Astrocyte (in vitro differentiated cells and primary cell): Measurements from ENCODE around the gene TRMT44. TPM values are rescaled to one million over a fixed set of nuclear protein-coding genes. Genes with fewer than 3 reads are reported as not detected.

Experiments used
- DNase-seq: peaks from one replicate; pipeline ENCODE4 v3.0.0-alpha.2; 2010; ENCODE audit warnings: low read depth
- FAIRE-seq: peaks from 2 replicates; lab custom pipeline; 2011; peaks lifted over from hg19 to GRCh38; lab: Jason Lieb, UNC
- H2AFZ ChIP-seq: 2 replicates; pipeline ENCODE4 v1.6.0; 2012; ENCODE audit warnings: low read depth, low read length, inconsistent platforms
- H3K27ac ChIP-seq: 2 replicates; pipeline ENCODE4 v1.5.1; 2011; ENCODE audit warnings: low read depth, low read length, inconsistent platforms
- H3K27me3 ChIP-seq: 2 replicates; pipeline ENCODE4 v1.6.0; 2011; ENCODE audit warnings: low read length, inconsistent platforms; ENCODE audit not compliant: insufficient read depth
- H3K36me3 ChIP-seq: 2 replicates; pipeline ENCODE4 v1.5.1; 2011; ENCODE audit warnings: low read length, inconsistent platforms; ENCODE audit not compliant: insufficient read depth
- H3K4me1 ChIP-seq: 2 replicates; pipeline ENCODE4 v1.5.1; 2011; ENCODE audit warnings: low read length, inconsistent platforms; ENCODE audit not compliant: insufficient read depth
- H3K4me2 ChIP-seq: 2 replicates; pipeline ENCODE4 v1.6.0; 2012; ENCODE audit warnings: low read length, inconsistent platforms
- H3K4me3 ChIP-seq: 2 replicates; pipeline ENCODE4 v1.5.1; 2011; ENCODE audit warnings: low read depth, mild to moderate bottlenecking, low read length, inconsistent platforms; ENCODE audit not compliant: insufficient read depth
- H3K79me2 ChIP-seq: 2 replicates; pipeline ENCODE4 v1.6.0; 2012; ENCODE audit warnings: mild to moderate bottlenecking, low read length, inconsistent platforms; ENCODE audit not compliant: insufficient read depth
- H3K9ac ChIP-seq: 2 replicates; pipeline ENCODE4 v1.6.0; 2012; ENCODE audit warnings: mild to moderate bottlenecking, low read length, inconsistent platforms
- H3K9me3 ChIP-seq: 2 replicates; pipeline ENCODE4 v1.5.1; 2012; ENCODE audit warnings: low read depth, mild to moderate bottlenecking, low read length, inconsistent platforms; ENCODE audit not compliant: insufficient read depth
- H4K20me1 ChIP-seq: 2 replicates; pipeline ENCODE4 v1.6.0; 2012; ENCODE audit warnings: low read length, inconsistent platforms; ENCODE audit not compliant: insufficient read depth
- H3K27ac Mint-ChIP-seq: one replicate; pipeline ENCODE4 v1.8.0; 2021; ENCODE audit warnings: mild to moderate bottlenecking, mixed read lengths; ENCODE audit not compliant: unreplicated experiment
- H3K27me3 Mint-ChIP-seq: one replicate; pipeline ENCODE4 v1.8.0; 2021; ENCODE audit warnings: low read depth, mixed read lengths; ENCODE audit not compliant: unreplicated experiment
- H3K36me3 Mint-ChIP-seq: one replicate; pipeline ENCODE4 v1.8.0; 2021; ENCODE audit warnings: low read depth, mixed read lengths; ENCODE audit not compliant: unreplicated experiment
- H3K4me1 Mint-ChIP-seq: one replicate; pipeline ENCODE4 v1.8.0; 2021; ENCODE audit warnings: low read depth, mixed read lengths; ENCODE audit not compliant: unreplicated experiment
- H3K4me3 Mint-ChIP-seq: one replicate; pipeline ENCODE4 v1.8.0; 2021; ENCODE audit warnings: mild to moderate bottlenecking, moderate library complexity, mixed read lengths; ENCODE audit not compliant: unreplicated experiment
- H3K9me3 Mint-ChIP-seq: one replicate; pipeline ENCODE4 v1.8.0; 2021; ENCODE audit warnings: mild to moderate bottlenecking, mixed read lengths; ENCODE audit not compliant: unreplicated experiment
- CTCF ChIP-seq: IDR thresholded peaks from 2 replicates; pipeline ENCODE4 v1.5.1; 2011; ENCODE audit warnings: low read depth, mild to moderate bottlenecking, inconsistent platforms, low read length, moderate library complexity; ENCODE audit not compliant: insufficient read depth
- EZH2 ChIP-seq: IDR thresholded peaks from 2 replicates; pipeline ENCODE4 v1.6.1; 2012; ENCODE audit warnings: mild to moderate bottlenecking, low read length, inconsistent platforms; ENCODE audit not compliant: insufficient read depth
- total RNA-seq: library from RNA; stranded (reverse); gene quantifications from 2 replicates; pipeline ENCODE4 v1.2.1, GENCODE V29; 2021

TRMT44 gene
- total RNA-seq, 1 donor from 2014 or later: 18.0 TPM

- H3K27ac Mint-ChIP-seq: no peak overlapping the region
- Histone ChIP-seq H2AFZ (no peak overlapping the region), H3K4me3 (no peak overlapping the region), H4K20me1 (peaks cover 56% of the 10 kb centered on the region), H3K79me2 (no peaks in the 10 kb centered on the region), H3K9ac (no peak overlapping the region), H3K36me3 (peaks cover 2% of the 10 kb centered on the region), H3K27ac (no peak overlapping the region), H3K4me1 (no peaks in the 10 kb centered on the region), H3K27me3 (no peaks in the 10 kb centered on the region), H3K9me3 (no peaks in the 10 kb centered on the region), H3K4me2 (no peak overlapping the region)
- TF ChIP-seq CTCF (no peak), EZH2 (no peak)
- no peaks in the 10 kb centered on the region for H3K27me3 Mint-ChIP-seq
- no peaks in the 10 kb centered on the region for H3K4me1 Mint-ChIP-seq
- no peak for FAIRE-seq
- no peak for DNase-seq
- no peak overlapping the region for H3K4me3 Mint-ChIP-seq
- peaks cover 25% of the 10 kb centered on the region for H3K36me3 Mint-ChIP-seq
- H3K9me3 Mint-ChIP-seq: no peaks in the 10 kb centered on the region
Measured at GRCh38 chr4:8400632-8401325, 39.8 kb upstream of the TRMT44 start.

GRCh38 chr4:8401665-8402064 lies 38.9 kb upstream of the TRMT44 start:
- H3K36me3 ChIP-seq: peaks cover 2% of the 10 kb centered on the region
- no peak overlapping the region for H3K9ac ChIP-seq
- DNase-seq (no peak), FAIRE-seq (no peak)
- no peak overlapping the region for H3K4me3 ChIP-seq
- no peaks in the 10 kb centered on the region for H3K27me3 ChIP-seq
- Mint-ChIP-seq H3K36me3 (peaks cover 28% of the 10 kb centered on the region), H3K4me1 (no peaks in the 10 kb centered on the region), H3K27me3 (no peaks in the 10 kb centered on the region), H3K9me3 (no peaks in the 10 kb centered on the region), H3K27ac (no peak overlapping the region), H3K4me3 (no peak overlapping the region)
- H3K79me2 ChIP-seq: no peaks in the 10 kb centered on the region
- H3K27ac ChIP-seq: no peak overlapping the region
- TF ChIP-seq EZH2 (no peak), CTCF (no peak)
- peaks cover 53% of the 10 kb centered on the region for H4K20me1 ChIP-seq
- no peaks in the 10 kb centered on the region for H3K4me1 ChIP-seq
- no peaks in the 10 kb centered on the region for H3K9me3 ChIP-seq
- no peak overlapping the region for H2AFZ ChIP-seq
- H3K4me2 ChIP-seq: no peak overlapping the region

DNA sequence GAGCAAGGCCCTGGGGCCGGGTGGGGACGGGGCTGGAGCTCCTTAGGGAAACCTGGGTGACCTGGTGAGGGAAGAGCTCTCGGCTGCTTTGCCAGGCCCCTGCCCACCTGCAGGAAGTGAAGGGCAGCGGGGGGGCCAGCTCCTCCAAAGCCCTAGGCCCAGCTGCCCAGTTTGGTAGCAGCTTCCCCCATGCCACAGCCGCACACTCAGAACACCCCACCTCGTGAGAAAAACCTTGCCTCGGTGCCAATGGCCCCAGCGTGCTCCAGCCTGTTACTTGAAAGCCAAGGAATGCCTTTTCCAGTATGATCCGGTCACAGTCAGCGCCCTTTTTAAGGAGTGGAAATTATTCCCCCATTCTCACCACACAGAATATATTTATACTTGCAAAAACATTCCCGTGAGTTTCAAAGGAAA lies 38.4 kb upstream of the TRMT44 start:
- Mint-ChIP-seq H3K4me3 (no peak overlapping the region), H3K4me1 (no peaks in the 10 kb centered on the region), H3K27ac (peak overlapping the region; percentile 62), H3K36me3 (peaks cover 26% of the 10 kb centered on the region), H3K9me3 (no peaks in the 10 kb centered on the region), H3K27me3 (no peaks in the 10 kb centered on the region)
- peaks cover 47% of the 10 kb centered on the region for H4K20me1 ChIP-seq
- no peaks in the 10 kb centered on the region for H3K79me2 ChIP-seq
- no peak for FAIRE-seq
- H3K27ac ChIP-seq: no peak overlapping the region
- H2AFZ ChIP-seq: no peak overlapping the region
- H3K9me3 ChIP-seq: no peaks in the 10 kb centered on the region
- no peak overlapping the region for H3K9ac ChIP-seq
- no peaks in the 10 kb centered on the region for H3K4me1 ChIP-seq
- no peak for TF ChIP-seq EZH2
- no peak for TF ChIP-seq CTCF
- DNase-seq: no peak
- H3K36me3 ChIP-seq: peaks cover 2% of the 10 kb centered on the region
- H3K4me3 ChIP-seq: no peak overlapping the region
- no peak overlapping the region for H3K4me2 ChIP-seq
- H3K27me3 ChIP-seq: no peaks in the 10 kb centered on the region
